Tibial nerve (tissue), 4 donors: ENCODE results near the gene OR52N5. TPM values are rescaled to one million over a fixed set of nuclear protein-coding genes. Genes with fewer than 3 reads are reported as not detected.
A peak's percentile ranks its signal among the peaks of the same experiment; 100 is the strongest.

Experiments used
- DNase-seq, 2 donors: peaks; one replicate each; pipeline ENCODE4 v3.0.0-alpha.2; 2019; ENCODE audit warnings: low spot score in 2 of 2
- H3K27ac ChIP-seq, 4 donors: fragments of 200-600 bp; sonication (generic) in 3 of 4; one replicate each; pipeline ENCODE4 v1.5.1; 2017 to 2019; ENCODE audit warnings: mild to moderate bottlenecking in 1 of 4
- H3K27me3 ChIP-seq, 2 donors: fragments of 200-600 bp; sonication (generic) in 1 of 2; one replicate each; pipeline versions ENCODE4 v1.5.1 to v1.6.0; 2017 to 2019
- H3K36me3 ChIP-seq, 3 donors: fragments of 200-600 bp; sonication (generic); one replicate each; pipeline ENCODE4 v1.5.1; 2018 to 2019
- H3K4me1 ChIP-seq, 4 donors: fragments of 200-600 bp; sonication (generic) in 3 of 4; one replicate each; pipeline ENCODE4 v1.5.1; 2017 to 2019
- H3K4me3 ChIP-seq, 4 donors: fragments of 200-600 bp; sonication (generic) in 3 of 4; one replicate each; pipeline ENCODE4 v1.5.1; 2017 to 2019; ENCODE audit warnings: mild to moderate bottlenecking in 1 of 4, moderate library complexity in 1 of 4
- H3K9me3 ChIP-seq, 4 donors: fragments of 200-600 bp; sonication (generic) in 3 of 4; one replicate each; pipeline ENCODE4 v1.5.1; 2017 to 2019
- CTCF ChIP-seq, 5 experiments: fragments of 200-600 bp in 3 of 5; fragments of 450-650 bp in 2 of 5; sonication (generic) in 3 of 5; IDR thresholded peaks; one replicate each; pipeline ENCODE4 v1.5.1; 2016 to 2019; ENCODE audit warnings: antibody characterized with exemption in 5 of 5, mild to moderate bottlenecking in 3 of 5, moderate library complexity in 2 of 5
- EP300 ChIP-seq, 2 donors: sonication (generic); formaldehyde crosslinking; IDR thresholded peaks; one replicate each; pipeline ENCODE4 v1.6.1; 2017; ENCODE audit warnings: antibody characterized with exemption in 2 of 2, mild to moderate bottlenecking in 1 of 2
- POLR2A ChIP-seq, 2 donors: fragments of 450-650 bp; IDR thresholded peaks; one replicate each; pipeline ENCODE4 v1.6.1; 2017; ENCODE audit warnings: antibody characterized with exemption in 2 of 2, mild to moderate bottlenecking in 2 of 2, moderate library complexity in 2 of 2
- WGBS, 2 donors: methylation state at CpG; one replicate each; pipeline ENCODE4 v1.1.5; 2018; 5-methylcytosine and 5-hydroxymethylcytosine counted together
- total RNA-seq, 4 donors: library from RNA; depleted of rRNA; stranded (reverse); fragments of >200 nt; gene quantifications; one replicate each; pipeline ENCODE4 v1.1.0, GENCODE V29; 2016

Gene OR52N5
- total RNA-seq, 4 donors from 2014 or later, result not detected

- H3K27me3 ChIP-seq, result no peaks in the 10 kb centered on the region
- no peak for DNase-seq
- H3K4me3 ChIP-seq, result no peak overlapping the region
- TF ChIP-seq CTCF (IDR thresholded peaks at IDR 0.05) (no peak), POLR2A (IDR thresholded peaks at IDR 0.05) (no peak), EP300 (IDR thresholded peaks at IDR 0.05) (no peak)
- H3K9me3 ChIP-seq, result peaks cover 0 to 21% (median 0%) of the 10 kb centered on the region in 4 donors
- H3K36me3 ChIP-seq, result no peaks in the 10 kb centered on the region
- H3K27ac ChIP-seq, result no peak overlapping the region
- WGBS, 2 donors, result 65 to 75% methylated on average over 3 of the region's 3 CpGs
- H3K4me1 ChIP-seq, result no peaks in the 10 kb centered on the region
Measured at GRCh38 chr11:5746614-5747013, 36.5 kb downstream of the OR52N5 start.

GRCh38 chr11:5738431-5738830 is 44.7 kb downstream of the OR52N5 start:
- no peaks in the 10 kb centered on the region for H3K36me3 ChIP-seq
- no peaks in the 10 kb centered on the region for H3K27me3 ChIP-seq
- peaks cover 0 to 22% (median 0%) of the 10 kb centered on the region in 4 donors for H3K9me3 ChIP-seq
- H3K27ac ChIP-seq, result peak overlapping the region in 1 of 4 donors; percentile 49
- peaks cover 0 to 10% (median 3%) of the 10 kb centered on the region in 4 donors for H3K4me1 ChIP-seq
- DNase-seq, result no peak
- no peak overlapping the region for H3K4me3 ChIP-seq
- 51 to 74% methylated on average over 1 of the region's 1 CpG for WGBS, 2 donors
- TF ChIP-seq POLR2A (IDR thresholded peaks at IDR 0.05) (no peak), CTCF (IDR thresholded peaks at IDR 0.05) (no peak), EP300 (IDR thresholded peaks at IDR 0.05) (no peak)

GRCh38 chr11:5737670-5738392 is 45.3 kb downstream of the OR52N5 start:
- peaks cover 0 to 16% (median 0%) of the 10 kb centered on the region in 4 donors for H3K9me3 ChIP-seq
- DNase-seq, result no peak
- TF ChIP-seq POLR2A (IDR thresholded peaks at IDR 0.05), result no peak
- no peak for TF ChIP-seq EP300 (IDR thresholded peaks at IDR 0.05)
- TF ChIP-seq CTCF (IDR thresholded peaks at IDR 0.05), result no peak
- no peaks in the 10 kb centered on the region for H3K27me3 ChIP-seq
- 33 to 49% methylated on average over 6 of the region's 6 CpGs for WGBS, 2 donors
- peaks cover 0 to 10% (median 3%) of the 10 kb centered on the region in 4 donors for H3K4me1 ChIP-seq
- H3K27ac ChIP-seq, result peak overlapping the region in 1 of 4 donors; percentile 49
- no peaks in the 10 kb centered on the region for H3K36me3 ChIP-seq
- H3K4me3 ChIP-seq, result no peak overlapping the region

- no peak for DNase-seq
- H3K4me3 ChIP-seq, result no peak overlapping the region
- no peaks in the 10 kb centered on the region for H3K27me3 ChIP-seq
- H3K36me3 ChIP-seq, result no peaks in the 10 kb centered on the region
- peak overlapping the region in 1 of 4 donors; percentile 31 for H3K27ac ChIP-seq
- peaks cover 0 to 10% (median 3%) of the 10 kb centered on the region in 4 donors for H3K4me1 ChIP-seq
- peaks cover 0 to 11% (median 0%) of the 10 kb centered on the region in 4 donors for H3K9me3 ChIP-seq
- TF ChIP-seq CTCF (IDR thresholded peaks at IDR 0.05) (no peak), EP300 (IDR thresholded peaks at IDR 0.05) (no peak)
Measured at GRCh38 chr11:5737091-5737490, 46.1 kb downstream of the OR52N5 start.

GRCh38 chr11:5736396-5736795 is 46.8 kb downstream of the OR52N5 start, which contains the start of gene OR56B1:
TSS of gene OR56B1 (plus strand) at chr11:5736448. CDS start at chr11:5736517, 69 bp downstream.
- Histone ChIP-seq H3K27me3 (no peaks in the 10 kb centered on the region), H3K27ac (peak within 1 kb of the TSS in 1 of 4 donors; percentile 31), H3K4me3 (no peak within 1 kb of the TSS), H3K9me3 (peaks cover 0 to 4% (median 0%) of the 10 kb centered on the region in 4 donors), H3K4me1 (peaks cover 0 to 10% (median 3%) of the 10 kb centered on the region in 4 donors), H3K36me3 (no peaks in the 10 kb centered on the region)
- 60 to 76% methylated on average over 1 of the region's 1 CpG for WGBS, 2 donors
- TF ChIP-seq POLR2A (IDR thresholded peaks at IDR 0.05), result no peak
- no peak for TF ChIP-seq CTCF (IDR thresholded peaks at IDR 0.05)
- TF ChIP-seq EP300 (IDR thresholded peaks at IDR 0.05), result no peak
- no peak for DNase-seq
